ENCODE measurements around the gene KLF7.

DNA sequence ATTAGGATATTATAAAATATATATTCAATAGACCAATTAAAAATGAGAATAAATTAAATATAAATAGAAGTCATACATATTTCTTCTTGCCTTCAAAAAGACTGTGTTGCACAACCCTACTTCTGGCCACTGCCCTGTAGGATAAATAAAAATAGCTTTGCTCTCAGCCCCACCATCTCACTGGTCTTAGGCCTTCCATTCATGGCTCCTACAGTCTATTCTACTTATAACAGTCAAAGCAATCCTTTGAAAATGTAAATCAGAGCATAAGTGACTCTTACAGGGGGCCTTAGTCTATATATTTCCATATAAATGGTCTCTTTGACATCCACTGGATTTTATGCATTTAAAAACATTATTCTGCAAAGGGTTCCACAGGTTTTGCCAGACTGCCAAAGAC, 72.9 kb downstream of the KLF7 start:
- TF ChIP-seq CTCF (IDR thresholded peaks at IDR 0.05; ENCODE audit: poor library complexity, severe bottlenecking) (no peak), EZH2 (IDR thresholded peaks at IDR 0.05; ENCODE audit: borderline replicate concordance, insufficient read depth, low read length, poor library complexity, severe bottlenecking) (no peak), MXI1 (conservative IDR thresholded peaks at IDR 0.05; ENCODE audit: poor library complexity, severe bottlenecking) (no peak)
